ENCODE results near the gene CDH23. TPM values are rescaled to one million over a fixed set of nuclear protein-coding genes. Genes with fewer than 3 reads are reported as not detected.

Gene CDH23
- total and polyA plus RNA-seq, 10 of the 15 experiments (the other 5 are each of a cell fraction or from before 2014, with no cell fraction given): 0.09 to 0.40 (median 0.15) TPM; not detected in 1

- Histone ChIP-seq H3K4me2 (ENCODE audit: control insufficient read depth, insufficient read depth) (no peak overlapping the region), H2AFZ (ENCODE audit: control insufficient read depth, low read depth, low read length) (no peak overlapping the region), H3K27ac (ENCODE audit: control insufficient read depth, insufficient read depth) (no peak overlapping the region), H3K79me2 (ENCODE audit: control insufficient read depth, insufficient read depth, low read length) (no peaks in the 10 kb centered on the region), H3K9me3 (replicated peaks; ENCODE audit: control insufficient read depth, insufficient read depth, low read length) (no peaks in the 10 kb centered on the region), H3K27me3 (replicated peaks in 1 of 2; ENCODE audit: control insufficient read depth in 2 of 2, insufficient read depth in 2 of 2, low read length in 1 of 2) (no peaks in the 10 kb centered on the region), H4K20me1 (ENCODE audit: control insufficient read depth, insufficient read depth) (no peaks in the 10 kb centered on the region), H3K4me1 (ENCODE audit: control insufficient read depth, insufficient read depth, low read length) (peaks cover 23% of the 10 kb centered on the region), H3K9ac (ENCODE audit: control insufficient read depth, insufficient read depth, low read length) (no peak overlapping the region), H3K36me3 (ENCODE audit: control insufficient read depth in 2 of 2, insufficient read depth in 2 of 2, low read length in 1 of 2) (no peaks in the 10 kb centered on the region), H3K4me3 (no peak overlapping the region)
- intact Hi-C loops (cut with micrococcal nuclease; ENCODE audit: unreplicated experiment) (loop anchor here (5.0 kb wide), 1 partner anchor 57 kb away; no protein-coding TSS in a partner anchor), in situ Hi-C loops (cut with MboI) (no loop called here)
- WGBS (ENCODE audit: insufficient coverage, insufficient replicate concordance, low lambda C conversion rate, missing lambda C conversion rate): 22% methylated on average over 9 of the region's 9 CpGs
- BruUV-seq (replicated peaks): no TSS peak
- DNase-seq (ENCODE audit: low read depth, low spot score) (no peak), FAIRE-seq (no peak), ATAC-seq (no peak)
- POLR2A ChIA-PET: no interaction called here
- SMC1A ChIA-PET (ENCODE audit: uncharacterized antibody, unreplicated experiment): interaction anchor here (0.8 kb wide), 1 partner anchor 58 kb away, joined by 4 read pairs; no protein-coding TSS in a partner anchor
- RAD21 ChIA-PET (ENCODE audit: unreplicated experiment): interaction anchor here (1.5 to 1.8 kb wide), 2 partner anchors 24 to 57 kb away, joined by 3 to 8 read pairs; no protein-coding TSS in a partner anchor
- CTCF ChIA-PET: interaction anchor here (1.0 to 4.7 kb wide), 2 partner anchors 56 to 326 kb away, joined by 3 to 35 read pairs; no protein-coding TSS in a partner anchor
- no peak for TF ChIP-seq WRNIP1 (IDR thresholded peaks at IDR 0.05; ENCODE audit: borderline replicate concordance, low read depth, low read length)
- no peak for TF ChIP-seq ZBTB33 (IDR thresholded peaks at IDR 0.05)
- no peak for TF ChIP-seq HSF1 (IDR thresholded peaks at IDR 0.05; ENCODE audit: low read depth, low read length)
- TF ChIP-seq PAX5 (IDR thresholded peaks at IDR 0.05; ENCODE audit: borderline replicate concordance, low read depth, low read length): no peak
- no peak for TF ChIP-seq RCOR1 (conservative IDR thresholded peaks at IDR 0.05; ENCODE audit: low read depth, low read length)
- no peak for TF ChIP-seq MXI1 (IDR thresholded peaks at IDR 0.05; ENCODE audit: low read depth, low read length)
- no peak for TF ChIP-seq RELB (IDR thresholded peaks at IDR 0.05; ENCODE audit: low read depth)
- no peak for TF ChIP-seq NR2F1 (conservative IDR thresholded peaks at IDR 0.05)
- no peak for TF ChIP-seq SREBF2 (IDR thresholded peaks at IDR 0.05; ENCODE audit: low read length)
- TF ChIP-seq NFYB (IDR thresholded peaks at IDR 0.05; ENCODE audit: insufficient read depth, low read depth, low read length): no peak
- TF ChIP-seq ETV6 (conservative IDR thresholded peaks at IDR 0.05 in 1 of 2, IDR thresholded peaks at IDR 0.05 in 1 of 2; ENCODE audit: borderline replicate concordance in 1 of 2, low read depth in 1 of 2): no peak
- TF ChIP-seq SMC3 (IDR thresholded peaks at IDR 0.05; ENCODE audit: borderline replicate concordance, low read length): no peak
- TF ChIP-seq PRDM15 (CRISPR knock-in tag; IDR thresholded peaks at IDR 0.05): no peak
- TF ChIP-seq FOXM1 (IDR thresholded peaks at IDR 0.05; ENCODE audit: low read depth, low read length): no peak
Measured at GRCh38 chr10:71640607-71641006, 243.9 kb downstream of the CDH23 start.

Data from GM12878 (cell line).